ENCODE results near the gene TMEM178A.
"Not testable (repeated sequence)": the region's sequence is repeated elsewhere in the genome, so short reads cannot be mapped to it uniquely, and the experiment has no call there.

TMEM178A gene

GRCh38 chr2:39710807-39711206 is 45.1 kb downstream of the TMEM178A start:
- Mint-ChIP-seq H3K4me1 (no peaks in the 10 kb centered on the region), H3K36me3 (ENCODE audit: insufficient read depth) (no peaks in the 10 kb centered on the region), H3K27ac (ENCODE audit: low read depth) (no peak overlapping the region), H3K4me3 (no peak overlapping the region), H3K27me3 (peaks cover 74% of the 10 kb centered on the region), H3K9me3 (no peaks in the 10 kb centered on the region)
- no peak for DNase-seq (ENCODE audit: low spot score in 2 of 2)
- ATAC-seq (replicated peaks; ENCODE audit: extremely low read depth, poor library complexity, severe bottlenecking), result no peak

- Mint-ChIP-seq H3K27me3 (peaks cover 52% of the 10 kb centered on the region), H3K36me3 (ENCODE audit: insufficient read depth) (no peaks in the 10 kb centered on the region), H3K4me1 (no peaks in the 10 kb centered on the region), H3K9me3 (no peaks in the 10 kb centered on the region), H3K27ac (ENCODE audit: low read depth) (no peak overlapping the region), H3K4me3 (no peak overlapping the region)
- no peak for DNase-seq (ENCODE audit: low spot score in 2 of 2)
- no peak for ATAC-seq (replicated peaks; ENCODE audit: extremely low read depth, poor library complexity, severe bottlenecking)
These were observed 47.2 kb downstream of the TMEM178A start for GRCh38 chr2:39712953-39713352.

- DNase-seq (ENCODE audit: low spot score in 2 of 2) (no peak), ATAC-seq (replicated peaks; ENCODE audit: extremely low read depth, poor library complexity, severe bottlenecking) (no peak)
- Mint-ChIP-seq H3K27ac (ENCODE audit: low read depth) (no peak overlapping the region), H3K9me3 (no peaks in the 10 kb centered on the region), H3K4me1 (no peaks in the 10 kb centered on the region), H3K36me3 (ENCODE audit: insufficient read depth) (no peaks in the 10 kb centered on the region), H3K4me3 (no peak overlapping the region), H3K27me3 (peaks cover 55% of the 10 kb centered on the region)
These were observed 49.4 kb downstream of the TMEM178A start for GRCh38 chr2:39715095-39715494.

- Mint-ChIP-seq H3K4me3 (no peak overlapping the region), H3K27me3 (peaks cover 57% of the 10 kb centered on the region), H3K9me3 (no peaks in the 10 kb centered on the region), H3K36me3 (ENCODE audit: insufficient read depth) (no peaks in the 10 kb centered on the region), H3K27ac (ENCODE audit: low read depth) (no peak overlapping the region), H3K4me1 (no peaks in the 10 kb centered on the region)
- DNase-seq (ENCODE audit: low spot score in 2 of 2) (no peak), ATAC-seq (replicated peaks; ENCODE audit: extremely low read depth, poor library complexity, severe bottlenecking) (no peak)
These were observed 50.1 kb downstream of the TMEM178A start for GRCh38 chr2:39715822-39716221.

GRCh38 chr2:39717067-39717466 is 51.4 kb downstream of the TMEM178A start:
- Mint-ChIP-seq H3K27ac (ENCODE audit: low read depth) (no peak overlapping the region), H3K4me3 (no peak overlapping the region), H3K4me1 (no peaks in the 10 kb centered on the region), H3K9me3 (no peaks in the 10 kb centered on the region), H3K36me3 (ENCODE audit: insufficient read depth) (no peaks in the 10 kb centered on the region), H3K27me3 (peaks cover 65% of the 10 kb centered on the region)
- DNase-seq (ENCODE audit: low spot score in 2 of 2) (no peak), ATAC-seq (replicated peaks; ENCODE audit: extremely low read depth, poor library complexity, severe bottlenecking) (no peak)

- Mint-ChIP-seq H3K36me3 (ENCODE audit: insufficient read depth) (no peaks in the 10 kb centered on the region), H3K4me1 (no peaks in the 10 kb centered on the region), H3K4me3 (no peak overlapping the region), H3K27me3 (peaks cover 56% of the 10 kb centered on the region), H3K27ac (ENCODE audit: low read depth) (no peak overlapping the region), H3K9me3 (no peaks in the 10 kb centered on the region)
- ATAC-seq (replicated peaks; ENCODE audit: extremely low read depth, poor library complexity, severe bottlenecking) (no peak), DNase-seq (ENCODE audit: low spot score in 2 of 2) (no peak)
These were observed 52.8 kb downstream of the TMEM178A start for GRCh38 chr2:39718483-39718882.

GRCh38 chr2:39719317-39719716 is 53.6 kb downstream of the TMEM178A start:
- H3K27me3 Mint-ChIP-seq, result peaks cover 47% of the 10 kb centered on the region
- H3K4me3 Mint-ChIP-seq, result no peak overlapping the region
- no peak for ATAC-seq (replicated peaks; ENCODE audit: extremely low read depth, poor library complexity, severe bottlenecking)
- DNase-seq (ENCODE audit: low spot score in 2 of 2), result no peak
- H3K36me3 Mint-ChIP-seq (ENCODE audit: insufficient read depth), result no peaks in the 10 kb centered on the region
- H3K27ac Mint-ChIP-seq (ENCODE audit: low read depth), result no peak overlapping the region
- H3K9me3 Mint-ChIP-seq, result no peaks in the 10 kb centered on the region
- H3K4me1 Mint-ChIP-seq, result no peaks in the 10 kb centered on the region

- H3K27ac Mint-ChIP-seq (ENCODE audit: low read depth), result no peak overlapping the region
- no peak overlapping the region for H3K4me3 Mint-ChIP-seq
- no peaks in the 10 kb centered on the region for H3K9me3 Mint-ChIP-seq
- H3K27me3 Mint-ChIP-seq, result peaks cover 40% of the 10 kb centered on the region
- H3K36me3 Mint-ChIP-seq (ENCODE audit: insufficient read depth), result no peaks in the 10 kb centered on the region
- H3K4me1 Mint-ChIP-seq, result no peaks in the 10 kb centered on the region
- no peak for DNase-seq (ENCODE audit: low spot score in 2 of 2)
- ATAC-seq (replicated peaks; ENCODE audit: extremely low read depth, poor library complexity, severe bottlenecking), result no peak
These were observed 55.3 kb downstream of the TMEM178A start for GRCh38 chr2:39720970-39721369.

GRCh38 chr2:39723497-39723896 is 57.8 kb downstream of the TMEM178A start:
- Mint-ChIP-seq H3K27ac (ENCODE audit: low read depth) (no peak overlapping the region), H3K36me3 (ENCODE audit: insufficient read depth) (no peaks in the 10 kb centered on the region), H3K4me3 (no peak overlapping the region), H3K9me3 (no peaks in the 10 kb centered on the region), H3K27me3 (peaks cover 35% of the 10 kb centered on the region), H3K4me1 (no peaks in the 10 kb centered on the region)
- ATAC-seq (replicated peaks; ENCODE audit: extremely low read depth, poor library complexity, severe bottlenecking) (no peak), DNase-seq (ENCODE audit: low spot score in 2 of 2) (no peak)

GRCh38 chr2:39723946-39724827 is 58.5 kb downstream of the TMEM178A start:
- H3K36me3 Mint-ChIP-seq (ENCODE audit: insufficient read depth), result no peaks in the 10 kb centered on the region
- no peak overlapping the region for H3K27ac Mint-ChIP-seq (ENCODE audit: low read depth)
- no peaks in the 10 kb centered on the region for H3K9me3 Mint-ChIP-seq
- H3K27me3 Mint-ChIP-seq, result peaks cover 28% of the 10 kb centered on the region
- H3K4me3 Mint-ChIP-seq, result no peak overlapping the region
- DNase-seq (ENCODE audit: low spot score in 2 of 2) (no peak), ATAC-seq (replicated peaks; ENCODE audit: extremely low read depth, poor library complexity, severe bottlenecking) (no peak)
- no peaks in the 10 kb centered on the region for H3K4me1 Mint-ChIP-seq

GRCh38 chr2:39724828-39725144 is 59.1 kb downstream of the TMEM178A start:
- no peak overlapping the region for H3K4me3 Mint-ChIP-seq
- H3K27ac Mint-ChIP-seq (ENCODE audit: low read depth), result no peak overlapping the region
- H3K27me3 Mint-ChIP-seq, result peaks cover 24% of the 10 kb centered on the region
- no peaks in the 10 kb centered on the region for H3K9me3 Mint-ChIP-seq
- H3K36me3 Mint-ChIP-seq (ENCODE audit: insufficient read depth), result no peaks in the 10 kb centered on the region
- H3K4me1 Mint-ChIP-seq, result no peaks in the 10 kb centered on the region
- ATAC-seq (replicated peaks; ENCODE audit: extremely low read depth, poor library complexity, severe bottlenecking) (no peak), DNase-seq (ENCODE audit: low spot score in 2 of 2) (no peak)

- Mint-ChIP-seq H3K9me3 (no peaks in the 10 kb centered on the region), H3K4me1 (no peaks in the 10 kb centered on the region), H3K27ac (ENCODE audit: low read depth) (no peak overlapping the region), H3K36me3 (ENCODE audit: insufficient read depth) (no peaks in the 10 kb centered on the region), H3K27me3 (peaks cover 18% of the 10 kb centered on the region), H3K4me3 (no peak overlapping the region)
- no peak for DNase-seq (ENCODE audit: low spot score in 2 of 2)
- ATAC-seq (replicated peaks; ENCODE audit: extremely low read depth, poor library complexity, severe bottlenecking), result no peak
These were observed 59.7 kb downstream of the TMEM178A start for GRCh38 chr2:39725401-39725800.

- not testable (repeated sequence) for H3K9me3 Mint-ChIP-seq; H3K4me1 Mint-ChIP-seq; H3K27me3 Mint-ChIP-seq; H3K4me3 Mint-ChIP-seq; DNase-seq (ENCODE audit: low spot score in 2 of 2); H3K27ac Mint-ChIP-seq (ENCODE audit: low read depth); ATAC-seq (replicated peaks; ENCODE audit: extremely low read depth, poor library complexity, severe bottlenecking); H3K36me3 Mint-ChIP-seq (ENCODE audit: insufficient read depth)
These were observed 62.4 kb downstream of the TMEM178A start for GRCh38 chr2:39728085-39728484.
